PC-9 (cell line): ENCODE measurements around the gene CACNA1E. TPM values are rescaled to one million over a fixed set of nuclear protein-coding genes. Genes with fewer than 3 reads are reported as not detected.

Experiments used
- BruUV-seq: library from RNA; stranded (reverse); fragments of 400-500 nt; replicated peaks from 2 replicates; lab custom pipeline; 2021; lab: Mats Ljungman, UMichigan
- CTCF ChIA-PET: fragments of 300-600 bp; sonication (Branson Sonifier 250); formaldehyde crosslinking; loops from one replicate; lab custom pipeline; 2022; ENCODE audit warnings: antibody characterized with exemption; lab: Charles Lee
- POLR2A ChIA-PET: fragments of 300-600 bp; sonication (Branson Sonifier 250); formaldehyde crosslinking; loops from one replicate; lab custom pipeline; 2022; ENCODE audit warnings: antibody characterized with exemption; ENCODE audit not compliant: unreplicated experiment; lab: Charles Lee
- DNase-seq, 2 experiments: peaks; one replicate each; pipeline versions ENCODE4 v3.0.0 to v3.0.0-alpha.2; 2015 to 2022; ENCODE audit warnings: mixed read lengths in 1 of 2
- H2AFZ ChIP-seq: fragments of 200-600 bp; sonication (generic); 2 replicates; pipeline ENCODE4 v1.8.1; 2017; ENCODE audit warnings: antibody characterized with exemption
- H3F3A ChIP-seq: fragments of 200-600 bp; sonication (generic); 2 replicates; pipeline ENCODE4 v1.8.1; 2017; ENCODE audit warnings: antibody characterized with exemption, mild to moderate bottlenecking, low read depth; ENCODE audit not compliant: insufficient read depth
- H3K27ac ChIP-seq: fragments of 200-600 bp; sonication (generic); 2 replicates; pipeline ENCODE4 v1.6.1; 2016; ENCODE audit warnings: mixed run types
- H3K27me3 ChIP-seq: fragments of 200-600 bp; sonication (generic); 2 replicates; pipeline ENCODE4 v1.6.1; 2016; ENCODE audit warnings: low read depth, mixed run types; ENCODE audit not compliant: insufficient read depth
- H3K36me3 ChIP-seq: fragments of 200-600 bp; sonication (generic); 2 replicates; pipeline ENCODE4 v1.6.1; 2016; ENCODE audit warnings: low read depth, mixed run types
- H3K4me1 ChIP-seq: fragments of 200-600 bp; sonication (generic); replicated peaks from 2 replicates; pipeline ENCODE4 v1.6.1; 2016; ENCODE audit warnings: mixed run types; ENCODE audit not compliant: insufficient read depth
- H3K4me2 ChIP-seq: fragments of 200-600 bp; sonication (generic); 2 replicates; pipeline ENCODE4 v1.6.1; 2017; ENCODE audit warnings: mixed run types
- H3K4me3 ChIP-seq: fragments of 200-600 bp; sonication (generic); 2 replicates; pipeline ENCODE4 v1.6.1; 2016; ENCODE audit warnings: mixed run types
- H3K79me2 ChIP-seq: fragments of 200-600 bp; sonication (generic); 2 replicates; pipeline ENCODE4 v1.6.1; 2017; ENCODE audit warnings: low read depth, mixed run types
- H3K9me2 ChIP-seq: fragments of 200-600 bp; sonication (generic); 2 replicates; pipeline ENCODE4 v1.8.1; 2017; ENCODE audit warnings: mild to moderate bottlenecking; ENCODE audit not compliant: insufficient read depth
- H3K9me3 ChIP-seq: fragments of 200-600 bp; sonication (generic); 2 replicates; pipeline ENCODE4 v1.8.1; 2016; ENCODE audit warnings: low read depth; ENCODE audit not compliant: insufficient read depth
- H4K20me1 ChIP-seq: fragments of 200-600 bp; sonication (generic); 2 replicates; pipeline ENCODE4 v1.8.1; 2017; ENCODE audit not compliant: insufficient read depth
- EZH2 ChIP-seq: fragments of 200-600 bp; sonication (generic); IDR thresholded peaks from 2 replicates; pipeline ENCODE4 v1.8.0; 2017; ENCODE audit warnings: antibody characterized with exemption, low read depth
- intact Hi-C: fragments of 100-400 bp; cut with micrococcal nuclease; formaldehyde crosslinking; loops from one replicate; pipeline ENCODE4 v1.10.0; 2022; ENCODE audit not compliant: unreplicated experiment
- total RNA-seq: library from RNA; stranded (reverse); gene quantifications from 2 replicates; pipeline ENCODE4 v1.2.3, GENCODE V29; 2021
- TF ChIP-seq, protein P1 (sequence below): fragments of 200-600 bp; sonication (generic); conservative IDR thresholded peaks from 2 replicates; pipeline ENCODE4 v1.6.1; 2017; ENCODE audit warnings: mixed run types, antibody characterized with exemption, mild to moderate bottlenecking, moderate library complexity

CACNA1E gene
- total RNA-seq, 1 experiment from 2014 or later = not detected

DNA sequence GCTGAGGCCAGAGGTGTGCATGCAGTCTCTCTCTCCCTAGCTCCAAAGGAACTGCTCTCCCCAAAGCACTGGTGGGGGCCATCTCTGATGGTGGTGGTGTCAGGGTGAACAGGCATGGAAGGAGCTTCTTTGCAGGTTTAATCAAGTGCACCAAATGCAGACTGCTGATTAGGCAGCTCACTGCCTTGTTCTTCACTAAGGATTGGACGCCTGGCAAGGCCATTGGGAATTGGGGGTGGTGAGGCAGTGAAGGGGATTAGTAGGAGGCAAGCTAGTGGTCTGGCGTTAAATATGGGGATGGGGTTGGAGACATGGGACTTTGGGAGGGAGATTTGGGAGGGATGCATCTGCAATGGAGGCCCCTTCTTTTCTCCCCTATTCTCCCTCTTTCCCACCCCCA, 1.5 kb downstream of the CACNA1E start:
- H2AFZ ChIP-seq = no peak overlapping the region
- no peak for DNase-seq
- no peak overlapping the region for H3K4me3 ChIP-seq
- H3K9me2 ChIP-seq = no peaks in the 10 kb centered on the region
- intact Hi-C loops = no loop called here
- H3K4me2 ChIP-seq = no peak overlapping the region
- H4K20me1 ChIP-seq = no peaks in the 10 kb centered on the region
- H3K79me2 ChIP-seq = no peaks in the 10 kb centered on the region
- no peaks in the 10 kb centered on the region for H3K36me3 ChIP-seq
- no peaks in the 10 kb centered on the region for H3K9me3 ChIP-seq
- CTCF ChIA-PET = no interaction called here
- POLR2A ChIA-PET = no interaction called here
- no peaks in the 10 kb centered on the region for H3K4me1 ChIP-seq
- H3K27ac ChIP-seq = no peak overlapping the region
- no peaks in the 10 kb centered on the region for H3F3A ChIP-seq
- TF ChIP-seq, protein P1, sequence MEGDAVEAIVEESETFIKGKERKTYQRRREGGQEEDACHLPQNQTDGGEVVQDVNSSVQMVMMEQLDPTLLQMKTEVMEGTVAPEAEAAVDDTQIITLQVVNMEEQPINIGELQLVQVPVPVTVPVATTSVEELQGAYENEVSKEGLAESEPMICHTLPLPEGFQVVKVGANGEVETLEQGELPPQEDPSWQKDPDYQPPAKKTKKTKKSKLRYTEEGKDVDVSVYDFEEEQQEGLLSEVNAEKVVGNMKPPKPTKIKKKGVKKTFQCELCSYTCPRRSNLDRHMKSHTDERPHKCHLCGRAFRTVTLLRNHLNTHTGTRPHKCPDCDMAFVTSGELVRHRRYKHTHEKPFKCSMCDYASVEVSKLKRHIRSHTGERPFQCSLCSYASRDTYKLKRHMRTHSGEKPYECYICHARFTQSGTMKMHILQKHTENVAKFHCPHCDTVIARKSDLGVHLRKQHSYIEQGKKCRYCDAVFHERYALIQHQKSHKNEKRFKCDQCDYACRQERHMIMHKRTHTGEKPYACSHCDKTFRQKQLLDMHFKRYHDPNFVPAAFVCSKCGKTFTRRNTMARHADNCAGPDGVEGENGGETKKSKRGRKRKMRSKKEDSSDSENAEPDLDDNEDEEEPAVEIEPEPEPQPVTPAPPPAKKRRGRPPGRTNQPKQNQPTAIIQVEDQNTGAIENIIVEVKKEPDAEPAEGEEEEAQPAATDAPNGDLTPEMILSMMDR = no peak
- TF ChIP-seq EZH2 = no peak
- no TSS peak for BruUV-seq
- peaks cover 56% of the 10 kb centered on the region for H3K27me3 ChIP-seq

DNA sequence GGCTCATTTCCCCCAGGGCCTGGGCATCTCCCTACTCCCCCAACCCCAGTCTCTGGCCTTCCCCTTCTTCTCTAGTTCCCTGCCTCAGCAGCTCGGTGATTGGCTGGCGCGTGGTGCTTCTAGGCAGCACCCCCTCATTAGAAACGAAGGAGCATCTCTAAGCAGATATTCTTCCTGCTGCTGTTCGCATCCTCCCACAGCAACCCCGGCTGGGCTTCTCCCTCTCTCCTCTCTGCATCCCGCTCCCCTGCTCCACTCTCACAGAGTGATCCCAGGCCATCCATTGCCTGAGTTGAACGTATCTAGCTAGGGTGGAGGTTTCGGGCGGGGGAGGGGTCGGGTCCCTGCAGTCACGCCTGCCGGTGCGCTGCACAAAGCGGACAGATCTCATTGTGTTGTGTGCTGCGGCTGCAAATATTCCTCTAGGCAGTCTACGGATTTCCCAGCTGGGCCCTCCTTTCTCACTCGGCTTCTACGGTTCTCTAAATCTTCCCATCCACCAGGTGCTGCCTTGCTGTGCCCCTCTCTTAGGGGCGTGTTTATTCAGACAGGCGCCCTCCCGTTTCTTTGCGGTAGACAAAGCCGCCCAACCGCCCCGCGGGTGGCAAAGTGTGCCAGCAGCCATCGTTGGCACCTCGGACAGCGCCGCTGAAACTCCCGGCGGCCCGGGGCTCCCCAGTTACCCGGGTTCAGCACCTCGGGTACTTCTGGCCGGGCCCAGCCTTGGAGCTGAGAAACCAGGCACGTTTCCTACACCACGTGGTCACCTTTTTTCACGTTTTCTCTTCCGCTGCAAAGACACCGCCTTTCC, 2.2 kb downstream of the CACNA1E start:
- peaks cover 50% of the 10 kb centered on the region for H3K27me3 ChIP-seq
- POLR2A ChIA-PET = no interaction called here

DNA sequence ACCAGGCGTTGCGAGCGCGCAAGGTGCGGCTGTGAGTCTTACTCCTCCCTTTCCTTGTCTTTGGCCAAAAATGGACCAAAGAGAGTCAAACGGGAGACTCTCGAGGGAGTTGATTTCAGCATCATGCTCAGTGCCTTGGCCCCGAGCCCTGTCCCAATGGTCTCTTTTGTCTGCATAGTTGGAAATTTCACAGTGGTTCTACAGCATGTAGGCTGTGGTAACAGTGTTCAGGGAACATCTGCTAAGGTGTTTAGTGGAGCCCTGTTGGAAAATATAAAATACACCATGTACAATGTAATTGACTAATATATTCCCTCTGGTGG, 2.7 kb downstream of the CACNA1E start:
- Histone ChIP-seq H3K4me2 (no peak overlapping the region), H3K36me3 (no peaks in the 10 kb centered on the region), H3K9me2 (no peaks in the 10 kb centered on the region), H3K27ac (no peak overlapping the region), H2AFZ (no peak overlapping the region), H3K9me3 (no peaks in the 10 kb centered on the region), H3K4me1 (no peaks in the 10 kb centered on the region), H3F3A (no peaks in the 10 kb centered on the region), H3K27me3 (peaks cover 45% of the 10 kb centered on the region), H4K20me1 (no peaks in the 10 kb centered on the region), H3K4me3 (no peak overlapping the region), H3K79me2 (no peaks in the 10 kb centered on the region)
- POLR2A ChIA-PET = no interaction called here
- CTCF ChIA-PET = no interaction called here
- intact Hi-C loops = no loop called here
- TF ChIP-seq, protein P1 = no peak
- no peak for TF ChIP-seq EZH2
- no TSS peak for BruUV-seq
- no peak for DNase-seq

More for the DNA sequence above, 2.2 kb downstream of the CACNA1E start:
- Histone ChIP-seq H4K20me1 (no peaks in the 10 kb centered on the region), H3K4me3 (no peak overlapping the region), H3K27ac (no peak overlapping the region), H3K9me3 (no peaks in the 10 kb centered on the region), H3K4me1 (no peaks in the 10 kb centered on the region), H2AFZ (no peak overlapping the region), H3K36me3 (no peaks in the 10 kb centered on the region), H3K4me2 (no peak overlapping the region), H3K9me2 (no peaks in the 10 kb centered on the region), H3F3A (no peaks in the 10 kb centered on the region), H3K79me2 (no peaks in the 10 kb centered on the region)
- BruUV-seq = no TSS peak
- no peak for DNase-seq
- CTCF ChIA-PET = no interaction called here
- TF ChIP-seq EZH2 = no peak
- TF ChIP-seq, protein P1 = no peak
- intact Hi-C loops = no loop called here
